A673 (cell line): ENCODE data around the gene ZMYM5.

Experiments used
- CTCF ChIP-seq: fragments of 300-800, 200-600 bp; sonication (generic); conservative IDR thresholded peaks from 2 replicates; pipeline ENCODE4 v1.5.1; 2017; ENCODE audit warnings: low read depth, mild to moderate bottlenecking, antibody characterized with exemption, low read length, moderate library complexity, mixed read lengths
- EZH2 ChIP-seq: fragments of 200-600 bp; sonication (generic); IDR thresholded peaks from 2 replicates; pipeline ENCODE4 v1.6.1; 2017; ENCODE audit warnings: borderline replicate concordance, low read depth, mild to moderate bottlenecking, mixed read lengths, antibody characterized with exemption, low read length; ENCODE audit not compliant: poor library complexity, severe bottlenecking

- TF ChIP-seq CTCF = no peak
- TF ChIP-seq EZH2 = no peak
Observed at GRCh38 chr13:19910336-19911072, 47.1 kb upstream of the ZMYM5 start.
